Body of pancreas (tissue), 4 donors: ENCODE data around the gene GNB5.

Experiments used
- POLR2A ChIP-seq, 3 donors: fragments of 450-650 bp; IDR thresholded peaks; one replicate each; pipeline ENCODE4 v1.6.1; 2016; ENCODE audit warnings: antibody characterized with exemption in 3 of 3, mild to moderate bottlenecking in 2 of 3
- TF ChIP-seq, protein P1 (sequence below), 7 experiments: fragments of 450-650 bp in 4 of 7; fragments of 200-600 bp in 3 of 7; sonication (generic) in 3 of 7; IDR thresholded peaks; one replicate each; pipeline ENCODE4 v1.5.1; 2016 to 2019; ENCODE audit warnings: antibody characterized with exemption in 7 of 7

DNA sequence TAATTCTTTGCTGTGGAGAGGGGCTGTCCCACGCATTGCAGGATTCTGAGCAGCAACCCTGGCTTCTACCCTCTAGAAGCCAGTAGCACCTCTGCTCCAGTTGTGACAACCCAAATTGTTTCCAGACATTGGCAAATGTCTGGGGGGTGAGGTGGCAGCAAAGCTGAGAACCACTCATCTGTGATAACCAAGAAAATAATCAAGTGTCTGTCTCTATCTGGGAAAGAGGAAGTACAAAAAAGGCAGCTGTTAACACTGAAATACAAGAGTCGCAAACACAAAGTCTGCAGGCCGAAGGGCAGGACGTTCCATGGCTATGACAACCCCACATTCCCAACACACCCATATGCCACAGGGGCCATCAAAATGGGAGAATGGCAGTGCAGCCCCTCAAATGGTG lies 42.2 kb upstream of the GNB5 start:
- TF ChIP-seq, protein P1, sequence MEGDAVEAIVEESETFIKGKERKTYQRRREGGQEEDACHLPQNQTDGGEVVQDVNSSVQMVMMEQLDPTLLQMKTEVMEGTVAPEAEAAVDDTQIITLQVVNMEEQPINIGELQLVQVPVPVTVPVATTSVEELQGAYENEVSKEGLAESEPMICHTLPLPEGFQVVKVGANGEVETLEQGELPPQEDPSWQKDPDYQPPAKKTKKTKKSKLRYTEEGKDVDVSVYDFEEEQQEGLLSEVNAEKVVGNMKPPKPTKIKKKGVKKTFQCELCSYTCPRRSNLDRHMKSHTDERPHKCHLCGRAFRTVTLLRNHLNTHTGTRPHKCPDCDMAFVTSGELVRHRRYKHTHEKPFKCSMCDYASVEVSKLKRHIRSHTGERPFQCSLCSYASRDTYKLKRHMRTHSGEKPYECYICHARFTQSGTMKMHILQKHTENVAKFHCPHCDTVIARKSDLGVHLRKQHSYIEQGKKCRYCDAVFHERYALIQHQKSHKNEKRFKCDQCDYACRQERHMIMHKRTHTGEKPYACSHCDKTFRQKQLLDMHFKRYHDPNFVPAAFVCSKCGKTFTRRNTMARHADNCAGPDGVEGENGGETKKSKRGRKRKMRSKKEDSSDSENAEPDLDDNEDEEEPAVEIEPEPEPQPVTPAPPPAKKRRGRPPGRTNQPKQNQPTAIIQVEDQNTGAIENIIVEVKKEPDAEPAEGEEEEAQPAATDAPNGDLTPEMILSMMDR (IDR thresholded peaks at IDR 0.05), result no peak
- no peak for TF ChIP-seq POLR2A (IDR thresholded peaks at IDR 0.05)
